ENCODE measurements around the gene LRG1.

The LRG1 gene

GRCh38 chr19:4584670-4585460, 45.0 kb upstream of the LRG1 start:
- no peak for TF ChIP-seq CTCF (IDR thresholded peaks at IDR 0.05; ENCODE audit: borderline replicate concordance, control extremely low read depth, extremely low read depth, insufficient read depth, missing control alignments)
- no peak for DNase-seq (ENCODE audit: low spot score)
- in situ Hi-C loops (cut with MboI; ENCODE audit: low sequenced_read_pairs, unreplicated experiment) = no loop called here

GRCh38 chr19:4583961-4584669, 44.3 kb upstream of the LRG1 start:
- peak; percentile 67 for DNase-seq (ENCODE audit: low spot score)
- no peak for TF ChIP-seq CTCF (IDR thresholded peaks at IDR 0.05; ENCODE audit: borderline replicate concordance, control extremely low read depth, extremely low read depth, insufficient read depth, missing control alignments)
- in situ Hi-C loops (cut with MboI; ENCODE audit: low sequenced_read_pairs, unreplicated experiment) = no loop called here

GRCh38 chr19:4582980-4583842, 43.4 kb upstream of the LRG1 start:
- DNase-seq (ENCODE audit: low spot score) = no peak
- in situ Hi-C loops (cut with MboI; ENCODE audit: low sequenced_read_pairs, unreplicated experiment) = no loop called here
- no peak for TF ChIP-seq CTCF (IDR thresholded peaks at IDR 0.05; ENCODE audit: borderline replicate concordance, control extremely low read depth, extremely low read depth, insufficient read depth, missing control alignments)

- TF ChIP-seq CTCF (IDR thresholded peaks at IDR 0.05; ENCODE audit: borderline replicate concordance, control extremely low read depth, extremely low read depth, insufficient read depth, missing control alignments) = no peak
- DNase-seq (ENCODE audit: low spot score) = peak; percentile 75
- in situ Hi-C loops (cut with MboI; ENCODE audit: low sequenced_read_pairs, unreplicated experiment) = no loop called here
These were observed 42.1 kb upstream of the LRG1 start for GRCh38 chr19:4581666-4582553.

- in situ Hi-C loops (cut with MboI; ENCODE audit: low sequenced_read_pairs, unreplicated experiment) = no loop called here
- no peak for DNase-seq (ENCODE audit: low spot score)
- no peak for TF ChIP-seq CTCF (IDR thresholded peaks at IDR 0.05; ENCODE audit: borderline replicate concordance, control extremely low read depth, extremely low read depth, insufficient read depth, missing control alignments)
These were observed 41.3 kb upstream of the LRG1 start for GRCh38 chr19:4580961-4581665.

Data from GM13976 (cell line).